Measurements from ENCODE around the gene GFM2.
A peak's percentile ranks its signal among the peaks of the same experiment; 100 is the strongest.

GRCh38 chr5:74766849-74767578, at the start of gene GFM2, which contains the start of gene NSA2:
- TF ChIP-seq CTCF (IDR thresholded peaks at IDR 0.05; ENCODE audit: insufficient read depth, low read length) (no peak), GABPA (IDR thresholded peaks at IDR 0.05; ENCODE audit: low read depth) (peak; percentile 98), POLR2AphosphoS5 (IDR thresholded peaks at IDR 0.05; ENCODE audit: low read depth) (peak; percentile 38; the same call in 1 of the 2 replicates), REST (IDR thresholded peaks at IDR 0.05; ENCODE audit: insufficient replicate concordance, low read depth) (no peak)
